Neural progenitor cell (in vitro differentiated cells): Measurements from ENCODE around the gene NUP93. TPM values are rescaled to one million over a fixed set of nuclear protein-coding genes. Genes with fewer than 3 reads are reported as not detected.

Experiments used
- DNase-seq: peaks from one replicate; pipeline ENCODE4 v3.0.0-alpha.2; 2016; ENCODE audit warnings: low spot score
- H2AFZ ChIP-seq: fragments of 200-600 bp; sonication (generic); replicated peaks from 2 replicates; pipeline ENCODE4 v1.6.1; 2016; ENCODE audit warnings: antibody characterized with exemption
- H3F3A ChIP-seq: fragments of 200-600 bp; sonication (generic); 2 replicates; pipeline ENCODE4 v1.6.1; 2016; ENCODE audit warnings: antibody characterized with exemption, low read depth
- H3K27ac ChIP-seq: fragments of 200-600 bp; sonication (generic); 2 replicates; pipeline ENCODE4 v1.5.1; 2016; ENCODE audit warnings: mild to moderate bottlenecking
- H3K27me3 ChIP-seq: fragments of 200-600 bp; sonication (generic); 2 replicates; pipeline ENCODE4 v1.6.1; 2016; ENCODE audit warnings: mild to moderate bottlenecking, moderate library complexity
- H3K36me3 ChIP-seq: fragments of 200-600 bp; sonication (generic); 2 replicates; pipeline ENCODE4 v1.5.1; 2016
- H3K4me1 ChIP-seq: fragments of 200-600 bp; sonication (generic); 2 replicates; pipeline ENCODE4 v1.6.1; 2016; ENCODE audit warnings: mixed run types
- H3K4me2 ChIP-seq: fragments of 200-600 bp; sonication (generic); 2 replicates; pipeline ENCODE4 v1.6.1; 2016
- H3K4me3 ChIP-seq: fragments of 200-600 bp; sonication (generic); 2 replicates; pipeline ENCODE4 v1.5.1; 2016
- H3K79me2 ChIP-seq: fragments of 200-600 bp; sonication (generic); 2 replicates; pipeline ENCODE4 v1.6.1; 2016; ENCODE audit warnings: low read depth
- H3K9ac ChIP-seq: fragments of 200-600 bp; sonication (generic); 2 replicates; pipeline ENCODE4 v1.6.1; 2016
- H3K9me3 ChIP-seq: fragments of 200-600 bp; sonication (generic); 2 replicates; pipeline ENCODE4 v1.5.1; 2016; ENCODE audit warnings: low read depth
- H4K20me1 ChIP-seq: fragments of 200-600 bp; sonication (generic); 2 replicates; pipeline ENCODE4 v1.6.1; 2016; ENCODE audit warnings: low read depth
- H3K27ac Mint-ChIP-seq: 3 replicates; pipeline ENCODE4 v1.8.0; 2021; ENCODE audit warnings: mixed read lengths
- H3K27me3 Mint-ChIP-seq: 2 replicates; pipeline ENCODE4 v1.8.0; 2022; ENCODE audit warnings: low read depth, mild to moderate bottlenecking, inconsistent platforms, moderate library complexity, mixed read lengths; ENCODE audit not compliant: insufficient read depth
- H3K36me3 Mint-ChIP-seq: 3 replicates; pipeline ENCODE4 v1.8.0; 2021; ENCODE audit warnings: mixed read lengths
- H3K4me1 Mint-ChIP-seq: 3 replicates; pipeline ENCODE4 v1.8.0; 2021; ENCODE audit warnings: mixed read lengths
- H3K4me3 Mint-ChIP-seq: 3 replicates; pipeline ENCODE4 v1.8.0; 2021; ENCODE audit warnings: mild to moderate bottlenecking, moderate library complexity, mixed read lengths
- H3K9me3 Mint-ChIP-seq: 3 replicates; pipeline ENCODE4 v1.8.0; 2020; ENCODE audit warnings: mixed read lengths
- EZH2 ChIP-seq: fragments of 200-600 bp; sonication (generic); IDR thresholded peaks from 2 replicates; pipeline ENCODE4 v1.6.1; 2017; ENCODE audit warnings: antibody characterized with exemption, mild to moderate bottlenecking, moderate library complexity
- EZH2phosphoT487 ChIP-seq: fragments of 200-600 bp; sonication (generic); IDR thresholded peaks from 2 replicates; pipeline ENCODE4 v1.6.1; 2017; ENCODE audit warnings: antibody characterized with exemption
- total RNA-seq: library from RNA; depleted of rRNA; stranded (reverse); fragments of >200 nt; gene quantifications from 2 replicates; pipeline ENCODE4 v1.2.3, GENCODE V29; 2015; ENCODE audit warnings: low replicate concordance
- TF ChIP-seq, protein P1 (sequence below): fragments of 200-600 bp; sonication (generic); IDR thresholded peaks from 2 replicates; pipeline ENCODE4 v1.5.1; 2017; ENCODE audit warnings: antibody characterized with exemption, mild to moderate bottlenecking

The NUP93 gene
- total RNA-seq, 1 donor from 2014 or later = 116 TPM

GRCh38 chr16:56744996-56745640, 15.2 kb downstream of the NUP93 start:
- H3K4me3 ChIP-seq = no peak overlapping the region
- peaks cover 81% of the 10 kb centered on the region for H3K79me2 ChIP-seq
- Mint-ChIP-seq H3K27me3 (no peaks in the 10 kb centered on the region), H3K36me3 (peaks cover 5% of the 10 kb centered on the region), H3K4me1 (peaks cover 9% of the 10 kb centered on the region), H3K4me3 (no peak overlapping the region), H3K27ac (no peak overlapping the region), H3K9me3 (no peaks in the 10 kb centered on the region)
- no peaks in the 10 kb centered on the region for H3K36me3 ChIP-seq
- no peaks in the 10 kb centered on the region for H3F3A ChIP-seq
- TF ChIP-seq, protein P1, sequence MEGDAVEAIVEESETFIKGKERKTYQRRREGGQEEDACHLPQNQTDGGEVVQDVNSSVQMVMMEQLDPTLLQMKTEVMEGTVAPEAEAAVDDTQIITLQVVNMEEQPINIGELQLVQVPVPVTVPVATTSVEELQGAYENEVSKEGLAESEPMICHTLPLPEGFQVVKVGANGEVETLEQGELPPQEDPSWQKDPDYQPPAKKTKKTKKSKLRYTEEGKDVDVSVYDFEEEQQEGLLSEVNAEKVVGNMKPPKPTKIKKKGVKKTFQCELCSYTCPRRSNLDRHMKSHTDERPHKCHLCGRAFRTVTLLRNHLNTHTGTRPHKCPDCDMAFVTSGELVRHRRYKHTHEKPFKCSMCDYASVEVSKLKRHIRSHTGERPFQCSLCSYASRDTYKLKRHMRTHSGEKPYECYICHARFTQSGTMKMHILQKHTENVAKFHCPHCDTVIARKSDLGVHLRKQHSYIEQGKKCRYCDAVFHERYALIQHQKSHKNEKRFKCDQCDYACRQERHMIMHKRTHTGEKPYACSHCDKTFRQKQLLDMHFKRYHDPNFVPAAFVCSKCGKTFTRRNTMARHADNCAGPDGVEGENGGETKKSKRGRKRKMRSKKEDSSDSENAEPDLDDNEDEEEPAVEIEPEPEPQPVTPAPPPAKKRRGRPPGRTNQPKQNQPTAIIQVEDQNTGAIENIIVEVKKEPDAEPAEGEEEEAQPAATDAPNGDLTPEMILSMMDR = no peak
- TF ChIP-seq EZH2 (no peak), EZH2phosphoT487 (no peak)
- H3K9me3 ChIP-seq = no peaks in the 10 kb centered on the region
- H3K27ac ChIP-seq = no peak overlapping the region
- H3K9ac ChIP-seq = no peak overlapping the region
- peaks cover 55% of the 10 kb centered on the region for H4K20me1 ChIP-seq
- H3K4me2 ChIP-seq = no peak overlapping the region
- no peaks in the 10 kb centered on the region for H3K27me3 ChIP-seq
- no peak overlapping the region for H2AFZ ChIP-seq
- peak; percentile 34 for DNase-seq
- peaks cover 5% of the 10 kb centered on the region for H3K4me1 ChIP-seq

GRCh38 chr16:56747486-56748045, 17.6 kb downstream of the NUP93 start:
- H3K27me3 Mint-ChIP-seq = no peaks in the 10 kb centered on the region
- Histone ChIP-seq H3K4me3 (no peak overlapping the region), H3K27me3 (no peaks in the 10 kb centered on the region), H3K36me3 (no peaks in the 10 kb centered on the region), H3K4me1 (peaks cover 5% of the 10 kb centered on the region), H3K9me3 (no peaks in the 10 kb centered on the region), H2AFZ (no peak overlapping the region), H3K9ac (no peak overlapping the region), H3F3A (no peaks in the 10 kb centered on the region), H3K79me2 (peaks cover 76% of the 10 kb centered on the region), H4K20me1 (peaks cover 58% of the 10 kb centered on the region), H3K27ac (no peak overlapping the region), H3K4me2 (no peak overlapping the region)
- peak; percentile 16 for DNase-seq
- no peaks in the 10 kb centered on the region for H3K9me3 Mint-ChIP-seq
- no peak overlapping the region for H3K27ac Mint-ChIP-seq
- H3K4me1 Mint-ChIP-seq = peaks cover 9% of the 10 kb centered on the region
- TF ChIP-seq EZH2 = no peak
- no peak for TF ChIP-seq EZH2phosphoT487
- TF ChIP-seq, protein P1 = no peak
- peaks cover 10% of the 10 kb centered on the region for H3K36me3 Mint-ChIP-seq
- H3K4me3 Mint-ChIP-seq = no peak overlapping the region

GRCh38 chr16:56748191-56748590, 18.3 kb downstream of the NUP93 start:
- H3K36me3 Mint-ChIP-seq = peaks cover 15% of the 10 kb centered on the region
- Histone ChIP-seq H3K4me1 (peaks cover 5% of the 10 kb centered on the region), H3K27ac (no peak overlapping the region), H4K20me1 (peaks cover 58% of the 10 kb centered on the region), H3K79me2 (peaks cover 75% of the 10 kb centered on the region), H3K9me3 (no peaks in the 10 kb centered on the region), H3K4me3 (no peak overlapping the region), H3K36me3 (no peaks in the 10 kb centered on the region), H3K4me2 (no peak overlapping the region), H3K27me3 (no peaks in the 10 kb centered on the region), H2AFZ (no peak overlapping the region), H3K9ac (no peak overlapping the region), H3F3A (no peaks in the 10 kb centered on the region)
- no peaks in the 10 kb centered on the region for H3K9me3 Mint-ChIP-seq
- peaks cover 9% of the 10 kb centered on the region for H3K4me1 Mint-ChIP-seq
- DNase-seq = no peak
- TF ChIP-seq EZH2phosphoT487 = no peak
- TF ChIP-seq, protein P1 = no peak
- no peak for TF ChIP-seq EZH2
- no peak overlapping the region for H3K4me3 Mint-ChIP-seq
- no peak overlapping the region for H3K27ac Mint-ChIP-seq
- no peaks in the 10 kb centered on the region for H3K27me3 Mint-ChIP-seq
